Upper lobe of left lung (tissue), 6 donors: ENCODE results near the gene ABHD14A. TPM values are rescaled to one million over a fixed set of nuclear protein-coding genes. Genes with fewer than 3 reads are reported as not detected.

ENCODE experiments used
- ATAC-seq, 2 donors: fragments of 200-7000 bp; cut with Tn5 transposase; one replicate each; pipeline ENCODE4 v1.9.1; 2022; ENCODE audit warnings: mild to moderate bottlenecking in 2 of 2, moderate library complexity in 2 of 2; ENCODE audit not compliant: low FRiP score in 2 of 2
- DNase-seq, 2 donors: peaks; one replicate each; pipeline ENCODE4 v3.0.0-alpha.2; 2019 to 2020
- H3K27ac ChIP-seq, 4 donors: fragments of 200-600 bp; sonication (generic); one replicate each; pipeline ENCODE4 v1.5.1; 2016 to 2019
- H3K27me3 ChIP-seq, 4 donors: fragments of 200-600 bp; sonication (generic); one replicate each; pipeline ENCODE4 v1.5.1; 2017 to 2019
- H3K36me3 ChIP-seq, 4 donors: fragments of 200-600 bp; sonication (generic); one replicate each; pipeline ENCODE4 v1.5.1; 2016 to 2019
- H3K4me1 ChIP-seq, 4 donors: fragments of 200-600 bp; sonication (generic); one replicate each; pipeline ENCODE4 v1.5.1; 2018 to 2019
- H3K4me3 ChIP-seq, 4 donors: fragments of 200-600 bp; sonication (generic); one replicate each; pipeline ENCODE4 v1.5.1; 2017 to 2019; ENCODE audit warnings: mild to moderate bottlenecking in 2 of 4, moderate library complexity in 1 of 4
- H3K9me3 ChIP-seq, 4 donors: fragments of 200-600 bp; sonication (generic); one replicate each; pipeline ENCODE4 v1.5.1; 2018 to 2019
- EP300 ChIP-seq, 4 donors: sonication (generic); formaldehyde crosslinking; IDR thresholded peaks; one replicate each; pipeline ENCODE4 v1.5.1; 2017; ENCODE audit warnings: antibody characterized with exemption in 4 of 4, control low read depth in 2 of 4
- POLR2A ChIP-seq, 4 donors: fragments of 450-650 bp; IDR thresholded peaks; one replicate each; pipeline ENCODE4 v1.5.1; 2016 to 2017; ENCODE audit warnings: antibody characterized with exemption in 4 of 4, mild to moderate bottlenecking in 2 of 4
- POLR2AphosphoS5 ChIP-seq, 2 donors: sonication (generic); formaldehyde crosslinking; IDR thresholded peaks; one replicate each; pipeline ENCODE4 v1.5.1; 2017; ENCODE audit warnings: antibody characterized with exemption in 2 of 2
- WGBS, 2 donors: methylation state at CpG; one replicate each; pipeline ENCODE4 v1.1.5; 2017 to 2018; 5-methylcytosine and 5-hydroxymethylcytosine counted together
- total RNA-seq, 6 donors: library from RNA; depleted of rRNA in 4 of 6; stranded (reverse); fragments of >200 nt in 4 of 6; gene quantifications; one replicate each; pipeline versions ENCODE4 v1.1.0 to v1.2.1, GENCODE V29; 2016 to 2021
- TF ChIP-seq, protein P1 (sequence below), 6 experiments: fragments of 450-650 bp in 4 of 6; fragments of 200-600 bp in 2 of 6; sonication (generic) in 2 of 6; IDR thresholded peaks; one replicate each; pipeline ENCODE4 v1.5.1; 2016 to 2019; ENCODE audit warnings: antibody characterized with exemption in 6 of 6
- donor health status: DM: no; HTN: no; CAD: no; lungs with moderate emphysema.
- donor health status: DM: no; HTN: yes; CAD: no; lungs with severe emphysema.

Gene ABHD14A
- total RNA-seq, 6 donors from 2014 or later = 15.7 to 44.5 (median 26.3) TPM

DNA sequence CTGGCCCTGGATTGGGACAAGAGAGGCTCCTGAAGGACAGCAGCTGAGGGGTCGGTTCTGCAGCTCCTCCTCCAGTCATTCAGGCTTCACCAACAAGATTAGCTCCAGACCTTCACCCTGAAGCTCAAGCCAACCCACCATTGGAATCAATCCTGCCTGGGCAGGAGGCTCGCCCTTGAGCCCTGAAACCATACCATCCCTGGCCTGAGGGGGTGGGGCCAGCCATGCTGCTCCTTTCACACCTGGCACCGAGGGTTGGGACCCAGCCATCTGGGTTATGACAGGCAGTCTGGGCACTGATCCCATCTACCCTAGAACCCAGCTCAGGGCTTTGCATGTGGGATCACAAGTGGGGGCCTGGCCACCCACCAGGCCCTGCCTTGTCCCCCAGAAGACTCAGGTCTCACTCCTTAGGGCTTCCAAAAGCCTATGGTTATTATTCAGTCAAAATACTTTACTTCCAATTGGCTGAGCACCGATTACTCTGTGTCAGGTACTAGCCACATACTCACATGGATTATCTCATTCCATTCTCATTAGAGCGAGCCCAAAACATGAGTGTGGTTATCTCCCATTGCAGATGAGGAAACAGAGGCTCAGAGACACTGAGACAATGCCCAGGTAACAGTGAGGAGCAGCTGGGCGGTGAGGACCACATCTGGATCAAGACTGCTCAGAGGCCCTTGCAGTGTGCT, 4.1 kb upstream of the ABHD14A start:
- 79 to 96% methylated on average over 4 to 6 of the region's 6 CpGs for WGBS, 2 donors
- DNase-seq (no peak), ATAC-seq (no peak)
- TF ChIP-seq POLR2A (IDR thresholded peaks at IDR 0.05) (no peak), POLR2AphosphoS5 (IDR thresholded peaks at IDR 0.05) (no peak), EP300 (IDR thresholded peaks at IDR 0.05) (no peak)
- TF ChIP-seq, protein P1, sequence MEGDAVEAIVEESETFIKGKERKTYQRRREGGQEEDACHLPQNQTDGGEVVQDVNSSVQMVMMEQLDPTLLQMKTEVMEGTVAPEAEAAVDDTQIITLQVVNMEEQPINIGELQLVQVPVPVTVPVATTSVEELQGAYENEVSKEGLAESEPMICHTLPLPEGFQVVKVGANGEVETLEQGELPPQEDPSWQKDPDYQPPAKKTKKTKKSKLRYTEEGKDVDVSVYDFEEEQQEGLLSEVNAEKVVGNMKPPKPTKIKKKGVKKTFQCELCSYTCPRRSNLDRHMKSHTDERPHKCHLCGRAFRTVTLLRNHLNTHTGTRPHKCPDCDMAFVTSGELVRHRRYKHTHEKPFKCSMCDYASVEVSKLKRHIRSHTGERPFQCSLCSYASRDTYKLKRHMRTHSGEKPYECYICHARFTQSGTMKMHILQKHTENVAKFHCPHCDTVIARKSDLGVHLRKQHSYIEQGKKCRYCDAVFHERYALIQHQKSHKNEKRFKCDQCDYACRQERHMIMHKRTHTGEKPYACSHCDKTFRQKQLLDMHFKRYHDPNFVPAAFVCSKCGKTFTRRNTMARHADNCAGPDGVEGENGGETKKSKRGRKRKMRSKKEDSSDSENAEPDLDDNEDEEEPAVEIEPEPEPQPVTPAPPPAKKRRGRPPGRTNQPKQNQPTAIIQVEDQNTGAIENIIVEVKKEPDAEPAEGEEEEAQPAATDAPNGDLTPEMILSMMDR (IDR thresholded peaks at IDR 0.05) = no peak
- Histone ChIP-seq H3K9me3 (no peaks in the 10 kb centered on the region), H3K4me3 (no peak overlapping the region), H3K27me3 (peaks cover 0 to 4% (median 0%) of the 10 kb centered on the region in 4 donors), H3K4me1 (peaks cover 28 to 67% (median 46%) of the 10 kb centered on the region in 4 donors), H3K36me3 (no peaks in the 10 kb centered on the region), H3K27ac (no peak overlapping the region)

DNA sequence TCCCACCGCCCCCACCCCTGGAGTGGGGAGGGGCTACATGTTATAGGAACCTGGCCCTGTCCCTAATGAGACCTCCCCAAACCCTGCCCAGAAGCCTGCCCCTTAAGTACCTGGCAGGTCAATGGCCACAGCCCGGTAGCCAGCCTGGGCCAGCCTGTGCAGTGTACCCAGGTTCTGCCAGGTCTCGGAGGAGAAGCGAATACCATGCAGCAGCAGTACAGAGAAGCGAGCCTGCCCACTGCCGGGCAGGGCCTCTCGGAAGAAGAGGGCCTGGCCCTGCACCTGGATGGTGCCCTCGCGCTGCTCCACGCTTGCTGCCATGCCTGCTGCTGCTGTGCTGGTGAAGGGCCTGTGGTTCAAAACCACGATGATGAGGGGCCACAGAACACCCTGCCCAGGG, 3.5 kb upstream of the ABHD14A start:
- Histone ChIP-seq H3K36me3 (no peaks in the 10 kb centered on the region), H3K27ac (no peak overlapping the region), H3K27me3 (peaks cover 0 to 4% (median 0%) of the 10 kb centered on the region in 4 donors), H3K4me3 (no peak overlapping the region), H3K9me3 (no peaks in the 10 kb centered on the region), H3K4me1 (peaks cover 30 to 68% (median 46%) of the 10 kb centered on the region in 4 donors)
- ATAC-seq (no peak), DNase-seq (no peak)
- TF ChIP-seq, protein P1 (IDR thresholded peaks at IDR 0.05) = no peak
- no peak for TF ChIP-seq POLR2AphosphoS5 (IDR thresholded peaks at IDR 0.05)
- TF ChIP-seq POLR2A (IDR thresholded peaks at IDR 0.05) = no peak
- no peak for TF ChIP-seq EP300 (IDR thresholded peaks at IDR 0.05)
- 96% methylated on average over 5 of the region's 11 CpGs; no CpG with 5 or more reads in 1 of the 2 donors for WGBS, 2 donors

DNA sequence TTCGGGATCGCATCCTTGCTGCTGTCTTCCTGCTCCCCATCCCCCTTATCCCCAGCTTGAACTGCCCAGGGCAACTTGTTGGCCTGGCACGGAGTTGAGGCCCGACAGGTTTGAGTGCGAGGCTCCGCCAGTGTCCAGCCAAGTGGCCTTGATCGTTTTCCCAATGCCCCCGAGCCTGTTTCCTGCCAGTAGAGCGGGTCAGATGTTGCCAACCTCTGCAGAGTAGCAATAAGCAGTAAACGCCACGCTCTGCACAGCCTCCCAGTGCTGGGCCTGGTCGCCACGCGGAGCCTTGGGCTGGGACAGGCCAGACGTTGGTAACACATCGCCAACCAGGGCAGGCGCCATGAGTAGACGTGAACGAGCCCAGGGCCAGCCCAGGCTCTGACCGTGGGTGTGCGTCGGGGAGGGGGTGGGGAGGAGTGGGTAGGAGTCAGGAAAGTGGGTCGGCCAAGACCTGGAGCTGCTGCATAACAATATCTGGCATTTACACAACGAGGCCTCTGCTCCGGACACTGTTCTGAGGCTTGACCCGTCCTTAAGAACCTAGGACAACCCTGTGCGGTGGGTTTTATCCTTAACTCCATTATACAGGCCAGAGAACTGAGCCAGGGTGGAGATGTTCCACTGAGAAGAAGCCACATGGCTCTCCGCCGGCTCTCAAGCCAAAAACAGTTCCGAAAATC, 444 bp upstream of the ABHD14A start:
- TF ChIP-seq, protein P1 (IDR thresholded peaks at IDR 0.05) = peak in 3 of 6 experiments; percentile 12 to 44 (median 40)
- no peak for TF ChIP-seq POLR2AphosphoS5 (IDR thresholded peaks at IDR 0.05)
- H3K9me3 ChIP-seq = no peaks in the 10 kb centered on the region
- H3K4me3 ChIP-seq = peak overlapping the region; percentile 58 to 84 (median 64)
- H3K4me1 ChIP-seq = peaks cover 23 to 50% (median 32%) of the 10 kb centered on the region in 4 donors
- H3K27ac ChIP-seq = peak overlapping the region; percentile 91 to 95 (median 92)
- H3K36me3 ChIP-seq = no peaks in the 10 kb centered on the region
- no peaks in the 10 kb centered on the region for H3K27me3 ChIP-seq
- ATAC-seq (peak; percentile 17 to 40), DNase-seq (peak; percentile 53 to 87)
- WGBS, 2 donors = 9 to 18% methylated on average over 14 to 30 of the region's 30 CpGs

DNA sequence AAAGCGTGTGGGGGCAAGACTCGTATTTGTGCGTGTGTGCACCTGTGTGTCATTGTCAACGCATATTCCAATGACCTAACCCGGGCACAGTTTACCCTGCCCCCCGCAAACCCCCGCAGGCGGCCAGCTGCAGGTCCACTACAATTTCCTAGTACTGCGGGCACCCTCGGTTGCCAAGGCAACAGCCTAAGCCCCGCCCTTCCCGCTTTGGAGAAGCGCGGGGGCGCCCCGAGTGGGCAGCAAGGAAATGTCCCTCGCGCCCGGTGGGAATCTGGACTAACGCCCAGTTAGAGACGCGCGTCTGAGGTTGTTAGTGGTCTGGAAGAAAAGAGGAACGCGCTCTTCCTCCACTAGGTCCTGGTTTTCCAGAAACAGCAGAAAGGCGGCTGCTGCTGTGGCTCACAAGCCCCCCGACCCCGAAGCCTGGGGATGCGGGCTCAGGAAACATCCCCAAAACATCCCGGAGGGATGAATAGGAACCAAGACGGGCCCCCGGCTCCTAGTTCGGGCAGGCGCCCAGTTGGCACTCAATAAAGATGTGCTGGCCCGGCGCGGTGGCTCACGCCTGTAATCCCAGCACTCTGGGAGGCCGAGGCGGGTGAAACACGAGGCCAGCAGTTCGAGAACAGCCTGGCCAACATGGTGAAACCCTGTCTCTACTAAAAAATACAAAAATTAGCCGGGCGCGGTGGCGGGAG, 1.1 kb downstream of the ABHD14A start:
- 34 to 40% methylated on average over 36 to 46 of the region's 46 CpGs for WGBS, 2 donors
- peak in 1 of 2 donors; percentile 27 for ATAC-seq
- peak; percentile 75 to 89 for DNase-seq
- H3K9me3 ChIP-seq = no peaks in the 10 kb centered on the region
- no peaks in the 10 kb centered on the region for H3K27me3 ChIP-seq
- TF ChIP-seq, protein P1 (IDR thresholded peaks at IDR 0.05) = peak in 1 of 6 experiments; percentile 25
- no peak for TF ChIP-seq EP300 (IDR thresholded peaks at IDR 0.05)
- H3K4me1 ChIP-seq = peaks cover 23 to 50% (median 33%) of the 10 kb centered on the region in 4 donors
- peak overlapping the region; percentile 49 to 95 (median 91) for H3K27ac ChIP-seq
- H3K36me3 ChIP-seq = no peaks in the 10 kb centered on the region
- peak overlapping the region in 3 of 4 donors; percentile 58 to 84 (median 64) for H3K4me3 ChIP-seq
